ENCODE results near the gene IPMK. TPM values are rescaled to one million over a fixed set of nuclear protein-coding genes. Genes with fewer than 3 reads are reported as not detected.

Gene IPMK
- total and polyA plus RNA-seq, 2 donors (not counting 1 experiment from before 2014, with no cell fraction given): 3.6 to 6.3 TPM

- no peak overlapping the region for H3K27ac ChIP-seq (ENCODE audit: insufficient read depth, low read length)
Measured at GRCh38 chr10:58264780-58265179, 2.9 kb downstream of the IPMK start.

GRCh38 chr10:58262766-58263165 lies 4.9 kb downstream of the IPMK start:
- peaks cover 11% of the 10 kb centered on the region for H3K79me2 ChIP-seq (ENCODE audit: control insufficient read depth, insufficient read depth, low read length)
- TF ChIP-seq CTCF (conservative IDR thresholded peaks at IDR 0.05 in 1 of 2, IDR thresholded peaks at IDR 0.05 in 1 of 2; ENCODE audit: low read depth in 1 of 2, low read length in 2 of 2) (no peak), EZH2 (IDR thresholded peaks at IDR 0.05; ENCODE audit: low read length, missing control alignments) (no peak)
- H3K4me1 ChIP-seq (ENCODE audit: control insufficient read depth, extremely low read depth, insufficient read depth, low read length): peaks cover 2% of the 10 kb centered on the region
- H3K27ac ChIP-seq (ENCODE audit: insufficient read depth, low read length): no peak overlapping the region
- no peaks in the 10 kb centered on the region for H4K20me1 ChIP-seq (ENCODE audit: control insufficient read depth, extremely low read depth, insufficient read depth, low read length)
- no peak overlapping the region for H3K9ac ChIP-seq (ENCODE audit: insufficient read depth, low read length)
- H3K4me2 ChIP-seq (ENCODE audit: extremely low read depth, insufficient read depth, low read length): no peak overlapping the region
- H2AFZ ChIP-seq (ENCODE audit: low read length): no peak overlapping the region
- H3K36me3 ChIP-seq (ENCODE audit: control insufficient read depth, insufficient read depth, low read length): no peaks in the 10 kb centered on the region
- DNase-seq (ENCODE audit: low read depth in 2 of 2): no peak
- H3K4me3 ChIP-seq (replicated peaks in 1 of 4; ENCODE audit: control extremely low read depth in 1 of 4, insufficient read depth in 1 of 4, low read depth in 3 of 4, low read length in 4 of 4): no peak overlapping the region
- no peaks in the 10 kb centered on the region for H3K27me3 ChIP-seq (ENCODE audit: control insufficient read depth, insufficient read depth, low read length)
- no peaks in the 10 kb centered on the region for H3K9me3 ChIP-seq (ENCODE audit: control insufficient read depth, insufficient read depth, low read depth, low read length)

More at GRCh38 chr10:58264780-58265179, 2.9 kb downstream of the IPMK start:
- no peak for TF ChIP-seq CTCF (conservative IDR thresholded peaks at IDR 0.05 in 1 of 2, IDR thresholded peaks at IDR 0.05 in 1 of 2; ENCODE audit: low read depth in 1 of 2, low read length in 2 of 2)
- TF ChIP-seq EZH2 (IDR thresholded peaks at IDR 0.05; ENCODE audit: low read length, missing control alignments): no peak
- no peak for DNase-seq (ENCODE audit: low read depth in 2 of 2)
- H3K9ac ChIP-seq (ENCODE audit: insufficient read depth, low read length): no peak overlapping the region
- H3K4me2 ChIP-seq (ENCODE audit: extremely low read depth, insufficient read depth, low read length): no peak overlapping the region
- peaks cover 11% of the 10 kb centered on the region for H3K79me2 ChIP-seq (ENCODE audit: control insufficient read depth, insufficient read depth, low read length)
- no peaks in the 10 kb centered on the region for H3K27me3 ChIP-seq (ENCODE audit: control insufficient read depth, insufficient read depth, low read length)
- H4K20me1 ChIP-seq (ENCODE audit: control insufficient read depth, extremely low read depth, insufficient read depth, low read length): no peaks in the 10 kb centered on the region
- no peak overlapping the region for H2AFZ ChIP-seq (ENCODE audit: low read length)
- no peaks in the 10 kb centered on the region for H3K9me3 ChIP-seq (ENCODE audit: control insufficient read depth, insufficient read depth, low read depth, low read length)
- H3K36me3 ChIP-seq (ENCODE audit: control insufficient read depth, insufficient read depth, low read length): no peaks in the 10 kb centered on the region
- H3K4me1 ChIP-seq (ENCODE audit: control insufficient read depth, extremely low read depth, insufficient read depth, low read length): peaks cover 2% of the 10 kb centered on the region
- H3K4me3 ChIP-seq (replicated peaks in 1 of 4; ENCODE audit: control extremely low read depth in 1 of 4, insufficient read depth in 1 of 4, low read depth in 3 of 4, low read length in 4 of 4): no peak overlapping the region

- Histone ChIP-seq H4K20me1 (ENCODE audit: control insufficient read depth, extremely low read depth, insufficient read depth, low read length) (no peaks in the 10 kb centered on the region), H3K36me3 (ENCODE audit: control insufficient read depth, insufficient read depth, low read length) (no peaks in the 10 kb centered on the region), H3K4me1 (ENCODE audit: control insufficient read depth, extremely low read depth, insufficient read depth, low read length) (peaks cover 2% of the 10 kb centered on the region), H3K9me3 (ENCODE audit: control insufficient read depth, insufficient read depth, low read depth, low read length) (no peaks in the 10 kb centered on the region), H3K27ac (ENCODE audit: insufficient read depth, low read length) (no peak overlapping the region), H2AFZ (ENCODE audit: low read length) (no peak overlapping the region), H3K79me2 (ENCODE audit: control insufficient read depth, insufficient read depth, low read length) (peaks cover 4% of the 10 kb centered on the region), H3K4me3 (replicated peaks in 1 of 4; ENCODE audit: control extremely low read depth in 1 of 4, insufficient read depth in 1 of 4, low read depth in 3 of 4, low read length in 4 of 4) (no peak overlapping the region), H3K4me2 (ENCODE audit: extremely low read depth, insufficient read depth, low read length) (no peak overlapping the region), H3K27me3 (ENCODE audit: control insufficient read depth, insufficient read depth, low read length) (no peaks in the 10 kb centered on the region), H3K9ac (ENCODE audit: insufficient read depth, low read length) (no peak overlapping the region)
- TF ChIP-seq CTCF (conservative IDR thresholded peaks at IDR 0.05 in 1 of 2, IDR thresholded peaks at IDR 0.05 in 1 of 2; ENCODE audit: low read depth in 1 of 2, low read length in 2 of 2) (no peak), EZH2 (IDR thresholded peaks at IDR 0.05; ENCODE audit: low read length, missing control alignments) (no peak)
- no peak for DNase-seq (ENCODE audit: low read depth in 2 of 2)
Measured at GRCh38 chr10:58260334-58260733, 7.4 kb downstream of the IPMK start.
